ENCODE measurements around the gene ZC3H7B.
A peak's percentile ranks its signal among the peaks of the same experiment; 100 is the strongest.

ZC3H7B gene

GRCh38 chr22:41358927-41359326 is 57.6 kb downstream of the ZC3H7B start:
- no peak for DNase-seq

- DNase-seq, result no peak
Measured at GRCh38 chr22:41359376-41359775, 58.1 kb downstream of the ZC3H7B start.

DNA sequence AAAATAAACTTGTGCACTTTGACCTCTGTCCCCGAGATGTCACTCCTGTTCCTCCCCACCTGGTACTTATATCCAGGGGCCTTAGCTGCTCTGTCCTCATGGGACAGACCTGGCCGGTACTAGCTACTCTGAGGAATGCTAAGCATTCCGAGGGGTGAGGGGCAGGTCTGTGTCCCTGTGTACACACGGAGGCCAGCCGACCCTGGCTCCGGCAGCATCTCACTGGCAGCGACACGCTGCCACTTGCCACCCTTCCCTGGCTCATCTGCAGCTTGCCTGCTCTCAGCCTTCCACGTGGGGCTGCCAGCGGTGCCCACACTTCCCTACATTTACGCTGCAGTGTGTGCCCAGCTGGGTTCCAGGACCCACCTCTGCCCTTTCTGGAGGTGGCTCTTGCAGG is 58.8 kb downstream of the ZC3H7B start:
- DNase-seq, result no peak

DNA sequence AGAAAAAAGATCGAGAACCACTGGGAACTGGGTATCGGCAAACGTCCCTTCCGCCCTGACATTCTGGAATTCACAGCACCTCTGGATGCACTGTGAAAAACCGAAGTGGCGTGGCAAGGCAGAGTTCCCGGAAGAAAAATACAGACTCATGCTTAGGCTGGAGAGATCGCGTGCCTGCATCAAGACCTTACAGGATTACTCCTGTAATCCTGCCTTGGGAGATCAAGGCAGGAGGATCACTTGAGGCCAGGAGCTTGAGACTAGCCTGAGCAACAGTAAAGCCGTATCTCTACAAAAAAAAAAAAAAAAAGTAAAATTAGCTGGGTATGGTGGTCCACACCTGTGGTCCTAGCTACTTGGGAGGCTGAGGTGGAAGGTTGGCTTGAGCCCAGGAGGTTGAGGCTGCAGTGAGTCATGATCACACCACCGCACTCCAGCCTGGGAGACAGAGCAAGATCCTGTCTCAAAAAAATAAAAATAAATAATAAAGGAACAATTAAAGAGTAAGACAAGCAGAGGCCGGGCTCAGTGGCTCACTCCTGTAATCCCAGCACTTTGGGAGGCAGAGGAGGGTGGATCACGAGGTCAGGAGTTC is 60.5 kb downstream of the ZC3H7B start:
- DNase-seq, result no peak

DNA sequence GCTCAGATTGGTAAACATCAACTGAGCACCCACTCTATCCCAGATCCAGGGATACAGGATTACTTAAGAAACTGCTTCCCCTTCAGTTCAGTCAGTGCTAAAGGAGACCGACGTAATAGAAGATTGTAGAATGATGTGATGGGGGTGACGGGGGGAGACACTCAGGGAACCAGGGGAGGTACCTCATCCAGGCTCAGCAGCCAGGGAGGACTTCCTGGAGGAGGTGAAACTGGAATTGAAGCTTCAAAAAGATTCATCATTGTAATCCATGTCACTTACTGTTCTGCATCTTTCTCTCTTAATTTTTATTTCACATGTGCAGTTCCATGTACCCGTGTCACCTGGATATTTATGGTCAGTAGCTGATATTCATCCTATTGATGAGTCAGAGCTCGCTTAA is 61.3 kb downstream of the ZC3H7B start:
- no peak for DNase-seq

DNA sequence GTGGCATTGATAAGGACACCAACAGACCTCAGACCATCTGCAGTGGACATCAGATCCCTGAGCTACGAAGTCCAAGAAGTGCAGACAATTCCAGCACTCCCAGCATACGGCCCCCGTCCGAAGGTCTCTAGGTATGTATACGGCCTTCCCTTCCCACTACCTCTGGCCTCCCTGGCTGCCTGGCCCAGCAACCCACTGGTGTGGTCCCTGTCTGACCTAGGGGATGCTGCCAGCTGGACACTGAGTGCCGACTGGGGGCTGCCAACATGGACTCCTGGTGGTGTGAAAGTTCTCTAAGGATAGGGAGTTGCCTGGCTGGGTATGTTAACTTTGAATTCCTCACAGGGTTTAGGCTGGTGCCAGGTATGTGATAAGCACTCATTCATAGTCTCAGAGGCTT is 62.9 kb downstream of the ZC3H7B start:
- no peak for DNase-seq

DNA sequence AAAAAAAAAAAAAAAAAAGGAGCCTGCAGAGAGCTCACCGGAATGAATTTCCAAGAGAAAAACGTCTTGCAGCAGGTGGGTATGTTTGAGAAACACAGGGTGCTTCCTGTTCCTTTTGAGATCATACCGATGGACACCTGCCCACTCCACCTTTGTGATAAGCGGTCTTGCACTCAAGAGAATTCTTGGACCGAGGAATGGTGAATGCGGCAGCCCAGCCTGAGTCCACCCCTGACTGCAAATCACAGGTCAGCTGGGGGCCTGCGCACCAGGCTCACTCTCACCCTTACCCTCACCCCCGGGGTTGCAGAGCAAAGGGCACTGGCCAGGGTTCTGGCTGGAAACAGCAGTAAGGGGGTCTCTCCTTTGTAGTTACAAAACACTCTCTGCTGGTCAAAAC is 63.6 kb downstream of the ZC3H7B start:
- DNase-seq, result no peak

DNA sequence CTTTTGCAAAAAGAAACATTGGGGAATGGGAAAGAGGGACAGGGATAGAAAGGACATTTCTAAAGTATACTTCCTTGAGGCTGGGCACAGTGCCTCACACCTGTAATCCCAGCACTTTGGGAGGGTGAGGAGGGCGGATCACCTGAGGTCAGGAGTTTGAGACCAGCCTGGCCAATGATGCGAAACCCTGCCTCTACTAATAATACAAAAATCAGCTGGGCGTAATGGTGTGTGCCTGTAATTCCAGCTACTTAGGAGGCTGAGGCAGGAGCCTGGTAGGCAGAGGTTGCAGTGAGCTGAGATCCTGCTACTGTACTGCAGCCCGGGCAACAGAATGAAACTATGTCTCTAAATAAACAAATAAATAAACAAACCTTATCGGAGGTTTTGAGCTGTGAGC is 64.1 kb downstream of the ZC3H7B start:
- no peak for DNase-seq

DNA sequence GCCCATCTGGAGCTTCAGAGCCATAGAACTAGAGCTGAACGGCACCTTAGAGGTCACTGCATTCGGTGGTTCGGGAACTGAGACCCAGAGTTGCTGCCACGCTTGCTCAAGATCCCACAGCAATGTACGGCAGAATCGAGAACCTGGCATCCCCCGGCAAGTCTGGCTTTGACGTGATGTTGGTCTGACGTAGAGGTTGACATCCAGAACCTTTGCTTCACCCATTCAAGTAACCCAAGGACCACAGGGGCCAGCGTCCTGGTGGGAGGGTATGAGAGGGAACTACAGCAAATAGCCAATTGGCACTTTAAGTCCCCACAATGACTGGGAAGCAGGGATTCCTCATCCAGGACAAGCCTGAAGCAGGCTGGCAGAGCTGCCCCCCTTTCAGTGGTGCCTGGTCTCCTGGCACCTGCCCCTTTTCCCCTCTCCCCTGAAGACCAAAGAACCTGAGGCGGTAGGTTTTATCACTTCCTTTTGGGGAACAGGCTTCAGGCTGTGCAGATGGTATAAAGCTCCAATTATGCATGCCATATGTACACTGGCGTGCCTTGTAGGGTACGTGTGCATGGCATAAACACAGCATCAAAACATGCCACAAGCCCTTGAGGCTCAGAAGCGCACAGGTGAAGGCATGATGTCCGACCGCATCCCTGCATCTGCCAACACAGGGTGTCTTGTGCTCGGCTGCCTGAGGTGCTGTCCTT is 65.2 kb downstream of the ZC3H7B start:
- DNase-seq, result no peak

DNA sequence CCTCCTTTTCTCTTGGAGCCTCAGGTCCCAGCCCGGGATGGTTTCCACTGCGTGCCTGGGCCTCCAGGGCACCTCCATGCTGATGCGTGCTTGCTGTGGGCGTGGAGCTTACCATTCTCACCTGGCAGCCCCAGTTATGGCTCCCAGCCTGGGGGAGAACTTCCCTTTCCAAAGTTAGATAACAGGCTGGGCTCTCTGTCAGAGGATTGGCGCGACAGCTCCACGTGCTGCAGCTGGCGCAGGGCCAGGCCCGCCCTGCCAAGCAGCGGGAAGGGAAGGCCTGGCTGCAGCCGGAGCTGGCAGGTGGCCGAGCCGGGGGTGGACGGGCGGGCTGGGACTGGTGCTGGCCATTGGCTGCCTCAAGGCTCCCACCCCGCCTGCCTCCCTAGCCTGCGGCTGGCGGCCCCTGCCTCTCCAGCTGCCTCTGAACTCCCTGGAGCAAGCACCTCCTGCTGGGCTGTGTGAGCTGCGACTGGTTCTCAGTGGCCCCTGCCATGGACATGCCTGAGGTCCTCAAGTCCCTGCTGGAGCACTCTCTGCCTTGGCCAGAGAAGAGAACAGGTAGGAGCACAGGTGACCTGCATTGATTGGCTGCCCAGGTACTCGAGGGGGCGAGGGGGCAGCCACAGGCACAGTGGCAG is 65.8 kb downstream of the ZC3H7B start:
- peak; percentile 93 for DNase-seq

DNA sequence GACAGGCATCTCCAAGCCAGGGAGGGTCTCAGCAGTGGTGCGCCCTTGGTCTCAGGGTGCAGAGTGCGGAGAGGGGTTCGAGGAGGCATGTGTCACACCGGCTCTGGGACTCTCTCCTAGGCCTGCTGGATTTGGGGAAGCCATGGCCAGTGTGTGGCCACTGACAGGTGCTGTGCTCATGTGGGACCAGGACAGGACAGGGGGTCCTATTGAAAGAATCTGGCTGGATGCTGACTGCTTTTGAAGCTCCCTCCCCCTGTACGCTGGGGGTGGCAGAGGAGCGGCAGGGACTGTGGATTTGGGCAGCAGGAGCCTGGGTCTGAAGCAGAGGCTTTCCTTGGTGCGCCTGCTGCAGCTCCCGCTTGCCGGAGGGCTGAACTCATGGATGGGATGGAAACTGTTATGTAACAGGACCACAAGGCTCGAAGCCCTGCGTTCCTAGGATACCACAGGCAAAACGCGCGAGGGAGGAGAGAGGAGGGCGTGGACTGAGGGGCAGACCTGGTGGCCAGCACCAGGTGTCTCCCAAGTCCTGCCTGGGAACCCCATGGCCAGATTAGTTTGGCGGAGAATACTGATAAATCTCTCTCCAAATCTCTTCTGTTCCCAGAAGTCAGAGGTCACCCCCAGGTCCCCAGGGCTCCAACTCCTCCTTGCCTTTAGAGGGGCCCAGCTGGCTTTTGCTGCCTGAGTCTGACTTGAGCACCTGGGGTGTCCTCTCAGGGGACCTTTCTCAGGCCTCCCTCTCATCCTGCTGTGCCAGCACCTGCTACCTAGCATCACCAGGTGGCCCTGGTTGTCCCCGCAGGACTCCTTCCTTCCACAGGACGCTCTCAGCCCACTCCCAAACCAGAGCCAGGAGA is 66.6 kb downstream of the ZC3H7B start:
- DNase-seq, result no peak

GRCh38 chr22:41368543-41369423 is 67.5 kb downstream of the ZC3H7B start:
- no peak for DNase-seq

DNA sequence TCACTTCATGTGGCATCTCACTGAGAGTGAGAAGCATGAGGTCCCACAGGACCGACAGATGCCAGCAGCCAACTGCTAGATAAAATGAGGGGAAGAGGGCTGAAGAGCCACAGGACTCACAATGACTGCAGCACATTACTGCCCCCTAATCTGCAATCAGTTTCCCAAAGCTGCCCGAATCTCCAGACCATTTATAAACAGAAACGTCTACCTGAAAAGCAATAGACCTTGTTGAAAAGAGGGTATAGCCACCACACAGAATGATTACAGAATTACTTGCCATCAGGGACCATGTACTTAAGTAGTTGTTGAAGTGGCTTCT is 68.1 kb downstream of the ZC3H7B start:
- no peak for DNase-seq

DNA sequence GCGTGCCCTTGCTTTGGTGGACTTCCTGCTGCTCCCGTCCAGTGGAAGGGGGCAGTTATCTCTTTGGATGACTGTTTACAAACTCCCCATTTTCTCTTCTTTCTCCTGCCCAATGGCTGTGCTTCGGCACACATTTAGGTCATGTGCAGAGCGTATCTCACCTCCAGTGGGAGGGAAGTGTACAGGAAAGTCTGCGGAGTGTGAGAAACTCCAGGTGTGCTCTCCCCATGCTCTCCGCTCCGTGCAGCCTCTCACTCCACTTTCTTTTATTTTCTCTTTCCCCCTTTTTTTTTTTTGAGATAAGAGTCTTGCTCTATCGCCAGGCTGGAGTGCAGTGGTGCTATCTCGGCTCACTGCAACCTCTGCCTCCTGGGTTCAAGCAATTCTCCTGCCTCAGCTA is 68.5 kb downstream of the ZC3H7B start:
- DNase-seq, result no peak

DNA sequence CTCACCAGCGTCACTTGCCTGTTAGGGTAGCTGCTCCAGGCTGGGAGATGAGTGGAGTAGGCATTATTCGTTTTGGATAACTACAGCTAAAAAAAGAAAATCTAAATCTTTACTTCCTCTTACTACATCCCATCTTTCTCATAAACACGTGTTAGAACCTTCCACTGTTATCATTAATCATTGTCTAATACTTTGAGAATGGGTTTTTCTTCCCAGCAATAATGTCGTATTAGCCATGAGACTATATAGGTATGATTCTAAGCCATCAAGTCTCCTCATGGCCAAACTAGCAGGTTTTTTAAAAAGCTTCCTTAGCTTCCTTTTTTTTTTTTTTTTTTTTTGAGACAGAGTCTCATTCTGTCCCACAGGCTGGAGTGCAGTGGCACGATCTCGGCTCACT is 76.5 kb downstream of the ZC3H7B start:
- no peak for DNase-seq

- DNase-seq, result no peak
Measured at GRCh38 chr22:41380993-41381328, 79.6 kb downstream of the ZC3H7B start.

- DNase-seq, result peak; percentile 98
Measured at GRCh38 chr22:41381329-41382097, 80.2 kb downstream of the ZC3H7B start, which contains the start of gene TEF. Gene TEF, plus strand, starts transcription at chr22:41381942. Its CDS starts 103 bp downstream, at chr22:41382045.

DNA sequence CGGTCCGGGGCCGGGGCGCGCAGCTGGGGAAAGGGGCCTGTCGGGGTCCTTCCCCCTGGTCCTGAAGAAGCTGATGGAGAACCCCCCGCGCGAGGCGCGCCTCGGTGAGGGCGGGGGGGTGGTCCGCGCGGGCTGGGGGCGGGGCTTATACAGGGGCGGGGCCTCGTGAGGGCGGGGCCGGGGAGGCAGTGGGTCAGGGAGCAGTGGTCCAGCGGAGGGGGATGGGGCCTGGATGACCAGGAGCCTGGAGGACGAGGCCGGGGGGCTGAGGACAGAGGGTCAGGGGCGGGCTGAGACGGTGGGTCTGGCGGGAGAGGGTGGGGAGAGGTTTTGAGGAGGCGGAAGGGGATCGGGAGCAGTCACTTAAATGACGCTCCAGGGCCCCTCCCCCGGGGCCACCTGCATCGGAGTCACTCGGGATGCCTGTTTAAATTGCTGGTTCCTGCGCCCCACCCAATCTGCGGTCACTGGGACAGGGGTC is 80.8 kb downstream of the ZC3H7B start:
- peak; percentile 32 for DNase-seq

DNA sequence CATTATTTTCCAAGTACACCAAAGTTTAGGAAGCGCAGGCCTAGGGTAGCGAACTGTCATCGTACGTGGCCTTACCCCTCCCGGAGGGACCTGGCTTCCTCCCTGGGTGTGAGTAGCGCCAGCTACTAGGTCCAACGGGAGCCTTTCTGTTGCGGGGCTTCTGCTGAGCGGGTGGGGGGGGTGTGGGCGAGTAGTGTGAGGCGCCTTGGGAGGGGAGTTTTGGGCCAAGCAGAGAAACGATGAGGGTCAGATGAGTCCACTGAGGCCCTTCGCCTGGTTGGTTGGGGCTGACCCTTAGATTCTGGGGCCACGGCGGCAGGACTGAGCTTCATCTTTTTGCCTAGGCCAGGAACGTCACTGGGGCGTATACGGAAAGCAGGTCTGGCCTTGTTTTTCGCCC is 81.3 kb downstream of the ZC3H7B start:
- no peak for DNase-seq

- DNase-seq, result no peak
Measured at GRCh38 chr22:41383085-41383484, 81.8 kb downstream of the ZC3H7B start.

DNA sequence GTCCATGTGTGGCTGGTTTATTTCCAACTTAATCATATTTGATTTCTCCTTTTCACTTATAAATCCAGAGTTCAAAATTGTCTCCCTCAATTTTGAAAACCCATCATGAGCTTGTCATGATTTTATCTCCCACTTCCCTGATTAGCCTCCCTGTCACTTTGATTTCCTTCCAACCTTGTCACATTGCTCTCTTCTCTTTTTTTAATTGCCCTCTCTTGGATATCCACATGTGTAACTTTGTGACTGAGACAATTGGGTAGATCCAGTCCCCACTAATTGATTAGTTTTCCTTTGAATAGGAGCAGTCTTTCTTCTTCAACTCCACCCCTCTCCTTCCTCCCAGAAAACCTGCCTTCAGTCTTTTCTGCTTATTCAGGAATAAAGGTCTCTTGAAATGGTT is 82.8 kb downstream of the ZC3H7B start:
- DNase-seq, result no peak

- no peak for DNase-seq
Measured at GRCh38 chr22:41387341-41387740, 86.0 kb downstream of the ZC3H7B start.
